Activated CD8-positive, alpha-beta memory T cell treated with anti-CD3 and anti-CD28 coated beads, Interleukin-2, amount 50 U/mL, for 24 hours (primary cell): Measurements from ENCODE around the gene NR2E1.

Experiments
- DNase-seq: peaks from one replicate; pipeline ENCODE4 v3.0.0-alpha.2; 2020; ENCODE audit errors: extremely low read depth

Gene NR2E1

DNA sequence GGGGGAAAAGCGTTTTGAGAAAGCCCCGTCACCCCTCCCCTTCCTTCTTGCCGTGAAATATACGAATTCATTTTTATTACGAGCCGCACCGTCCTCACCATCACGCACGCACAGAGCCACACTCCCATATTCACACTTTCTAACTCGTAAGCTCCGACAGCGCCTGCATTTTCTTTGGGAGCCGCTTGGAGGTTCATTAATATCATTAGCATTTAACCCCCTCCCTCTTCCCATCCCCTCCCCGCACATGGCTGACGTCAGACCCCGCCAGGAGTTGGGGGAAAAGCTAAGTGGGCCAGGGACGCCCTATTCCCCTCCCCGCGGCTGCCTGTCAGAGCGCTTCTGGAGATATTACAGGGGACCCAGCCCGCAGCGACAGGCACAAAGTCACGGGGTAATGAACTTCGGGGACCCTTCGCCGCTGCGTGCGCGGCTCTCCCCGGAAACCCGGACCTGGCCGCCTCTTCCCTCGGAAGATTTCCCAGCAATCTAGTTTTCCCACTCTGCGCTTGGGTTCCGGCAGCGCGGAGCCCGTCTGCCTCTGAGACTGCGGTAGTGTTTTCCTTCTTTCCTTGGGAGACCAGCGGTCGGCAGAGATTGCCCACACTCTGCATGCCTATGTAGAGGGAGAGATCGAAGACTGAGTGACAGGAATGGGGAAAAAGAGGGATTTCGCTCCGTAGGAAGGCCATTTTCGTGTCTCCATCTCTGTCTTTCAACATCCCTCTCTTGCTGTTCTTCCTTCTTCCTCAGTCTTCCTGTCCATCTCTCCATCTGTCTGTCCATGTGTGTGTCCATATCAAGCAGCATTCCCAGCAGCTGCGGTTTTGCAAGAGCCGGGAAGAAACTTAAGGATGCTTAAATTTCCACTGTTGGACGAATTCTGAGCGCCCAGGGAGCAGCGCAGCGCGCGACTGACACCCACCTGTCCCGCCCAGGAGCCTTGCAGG lies at the start of gene NR2E1:
NR2E1 (plus strand) TSS at position 309 of the 950 bp plus-strand sequence. CDS start 744 bp downstream, outside the sequence.
- no peak for DNase-seq

DNA sequence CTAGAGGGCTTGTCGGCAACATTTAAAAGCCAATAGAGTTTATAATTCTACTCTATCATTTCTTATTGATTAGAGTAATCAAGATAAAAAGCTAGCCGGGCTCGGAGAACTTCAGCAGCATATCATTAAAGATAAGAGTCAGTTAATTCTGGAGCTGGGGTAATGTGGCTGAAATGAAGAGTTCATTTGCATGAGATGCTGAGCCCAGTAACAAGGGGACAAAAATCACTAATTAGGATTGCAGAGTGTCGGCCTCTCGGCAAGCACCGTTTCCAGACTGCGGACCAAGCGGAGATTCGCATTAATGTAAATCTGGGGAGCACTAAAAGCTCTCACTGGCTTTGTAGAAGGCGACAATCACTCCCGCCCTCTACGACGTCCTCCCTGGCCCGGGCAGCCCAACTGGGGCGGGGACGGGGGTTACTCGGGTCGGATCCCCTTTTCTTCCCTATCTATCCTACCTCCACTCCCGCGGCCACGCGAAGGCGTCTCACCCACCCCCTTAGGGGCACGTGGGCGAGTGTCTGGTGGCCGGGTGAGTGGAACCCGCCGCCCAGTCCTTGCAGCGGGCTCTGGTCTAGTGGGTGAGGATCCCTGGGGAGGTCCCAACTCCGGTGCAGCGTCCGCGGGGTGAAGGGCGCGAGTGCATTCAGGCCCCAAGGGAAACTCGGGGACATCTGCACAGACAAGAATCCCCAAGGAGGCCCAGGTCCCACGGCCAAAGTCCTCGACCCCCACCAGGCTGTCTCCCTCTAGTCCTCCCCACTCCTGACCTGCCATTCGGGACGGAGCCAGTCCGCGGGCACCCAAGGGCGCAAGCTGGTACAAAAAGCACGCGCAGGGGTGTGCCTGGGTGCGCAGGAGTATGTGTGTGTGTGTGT lies 49.0 kb upstream of the NR2E1 start:
- DNase-seq, result no peak

DNA sequence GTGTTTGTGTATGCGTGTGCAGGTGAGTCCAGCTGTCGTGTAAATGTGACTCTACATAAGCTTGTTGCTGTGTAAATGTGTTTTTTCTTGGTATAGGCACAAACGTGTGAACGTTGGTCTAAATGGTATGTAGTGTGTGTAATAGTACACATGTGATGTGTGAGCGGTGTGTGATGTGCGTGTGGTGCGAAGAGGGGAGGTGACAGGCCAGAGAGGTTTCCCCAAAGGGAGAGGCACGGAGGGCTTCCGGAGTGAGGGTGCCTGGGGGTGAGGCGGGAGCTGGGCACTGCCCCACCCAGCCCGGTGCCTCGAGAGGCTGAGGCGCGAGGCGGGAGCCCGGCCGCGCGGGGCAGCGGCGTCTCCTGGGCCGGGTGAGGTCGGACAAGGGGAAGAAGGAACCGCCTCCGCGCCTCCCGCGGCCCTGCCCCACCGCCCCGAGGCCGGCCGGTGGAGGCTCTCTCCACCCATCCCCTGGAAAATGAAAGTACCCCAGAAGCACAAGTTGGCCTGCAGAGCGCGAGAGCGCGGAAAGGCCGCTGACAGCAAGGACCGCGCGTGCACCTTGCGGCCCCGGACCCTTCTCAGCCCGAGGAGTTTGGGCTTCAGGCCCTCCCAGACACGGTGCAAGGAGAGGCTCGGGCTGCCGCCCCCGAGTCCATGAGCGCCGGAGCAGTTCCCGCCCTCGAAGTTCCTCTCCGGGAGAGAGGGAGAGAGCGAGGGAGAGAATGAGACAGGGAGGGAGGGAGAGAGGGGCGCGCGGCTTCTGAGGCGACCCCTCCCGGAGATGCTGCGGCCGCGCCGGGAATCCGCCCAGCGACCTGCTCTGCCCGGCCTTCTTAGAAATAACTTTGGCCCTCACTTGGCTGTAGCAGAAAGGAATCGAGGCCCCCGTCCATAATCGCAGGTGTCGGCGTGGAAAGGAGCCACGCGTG lies 48.1 kb upstream of the NR2E1 start:
- DNase-seq, result no peak

DNA sequence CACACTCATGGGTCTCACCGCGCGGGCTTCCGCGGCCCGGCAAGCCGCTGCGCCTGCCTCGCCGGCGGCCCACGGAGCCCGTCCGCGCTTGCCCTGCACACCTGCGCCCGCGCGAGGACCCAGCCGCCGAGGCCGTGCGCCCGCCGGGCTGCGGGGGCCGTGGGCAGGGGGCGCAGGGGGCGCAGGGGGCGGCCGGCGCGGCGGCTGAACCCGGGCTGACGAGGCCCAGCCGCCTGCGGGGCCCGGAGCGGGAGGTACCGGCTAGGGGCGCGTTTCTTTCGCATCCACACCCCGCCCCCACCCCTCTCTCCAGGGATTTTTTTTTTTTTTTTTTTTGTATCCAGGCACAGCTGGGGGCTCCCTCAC lies 47.5 kb upstream of the NR2E1 start:
- DNase-seq, result no peak

DNA sequence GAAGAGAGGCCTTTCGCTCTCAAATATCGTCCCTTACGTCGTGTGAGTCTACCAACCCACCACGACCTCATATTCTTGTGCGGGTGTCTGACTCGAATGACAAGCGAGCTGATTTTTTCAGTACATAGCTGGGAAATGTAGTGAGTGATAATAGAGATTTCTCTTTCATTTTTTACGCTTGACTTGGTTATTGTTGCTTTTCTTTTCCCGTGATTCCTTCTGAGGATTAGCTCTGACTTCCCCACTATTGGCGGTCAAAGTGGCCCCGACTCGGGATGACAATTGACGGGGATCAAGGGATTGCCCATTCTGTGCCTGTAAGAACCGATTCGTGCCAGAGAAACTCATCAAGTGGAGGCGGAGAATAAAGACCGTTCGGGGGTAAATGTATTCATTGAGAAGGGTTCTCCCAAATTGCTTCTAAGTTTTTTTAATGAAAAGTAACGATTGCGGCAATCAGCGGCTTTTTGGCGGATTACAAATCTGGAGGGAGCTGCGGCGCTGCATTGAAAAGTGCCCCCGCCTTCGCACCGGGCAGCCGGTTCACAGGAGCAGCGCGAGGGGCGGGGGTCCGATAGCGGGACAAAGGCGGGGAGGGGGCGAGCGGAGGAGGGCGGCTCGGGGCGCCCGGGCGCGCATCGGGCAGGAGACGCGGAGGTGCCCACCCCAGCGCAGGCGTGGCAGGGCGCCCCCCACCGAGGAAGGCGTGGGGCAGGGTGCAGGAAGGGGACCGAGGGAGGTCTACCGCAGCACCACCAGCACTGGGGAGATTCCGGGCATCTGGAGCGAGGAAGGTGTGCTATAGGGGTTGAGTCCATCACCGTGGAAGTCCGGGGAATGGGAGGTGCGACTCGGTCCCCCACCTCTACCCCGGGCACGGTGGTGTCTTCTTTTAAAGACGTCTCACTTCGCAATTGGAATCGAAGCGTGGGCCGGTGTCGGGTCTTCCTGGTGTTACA lies 46.7 kb upstream of the NR2E1 start:
- DNase-seq, result no peak

DNA sequence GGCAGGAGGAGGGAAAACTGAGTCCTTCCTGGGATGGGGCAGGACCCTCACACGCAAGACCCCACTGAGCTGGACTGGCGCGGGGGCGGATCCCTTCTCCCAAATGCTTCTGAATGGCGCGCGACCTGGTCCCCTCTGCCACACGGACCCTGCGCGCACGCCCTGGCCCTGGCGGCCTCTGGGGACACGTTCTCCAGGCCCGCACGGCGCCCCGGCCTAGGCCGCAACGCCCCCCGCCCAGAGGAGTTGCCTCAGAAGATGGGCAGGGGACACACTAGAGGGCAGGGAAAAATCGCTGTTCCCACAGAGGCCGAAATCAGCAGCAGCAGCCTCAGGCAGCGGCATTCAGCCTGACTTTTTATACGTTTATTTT lies 46.1 kb upstream of the NR2E1 start:
- no peak for DNase-seq

DNA sequence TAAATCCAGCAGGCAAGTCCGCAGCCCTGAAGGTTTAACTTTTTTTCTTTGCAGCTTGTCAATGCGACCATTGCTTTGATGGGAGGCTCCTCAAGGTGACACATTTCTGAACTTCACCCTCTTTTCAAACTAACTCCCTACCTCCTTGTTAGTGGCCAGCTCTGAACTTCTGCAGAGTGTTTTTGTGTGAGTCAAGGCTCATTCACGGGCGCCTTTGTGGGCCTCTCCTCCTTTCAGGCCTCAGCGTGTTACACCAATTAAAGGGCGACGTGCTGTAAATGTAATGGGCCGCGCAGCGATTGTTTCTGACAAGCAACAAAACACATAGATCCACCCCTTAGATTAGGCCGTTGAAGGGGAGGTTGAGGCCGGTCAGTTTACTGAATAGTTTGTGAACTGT lies 45.5 kb upstream of the NR2E1 start:
- DNase-seq, result no peak

DNA sequence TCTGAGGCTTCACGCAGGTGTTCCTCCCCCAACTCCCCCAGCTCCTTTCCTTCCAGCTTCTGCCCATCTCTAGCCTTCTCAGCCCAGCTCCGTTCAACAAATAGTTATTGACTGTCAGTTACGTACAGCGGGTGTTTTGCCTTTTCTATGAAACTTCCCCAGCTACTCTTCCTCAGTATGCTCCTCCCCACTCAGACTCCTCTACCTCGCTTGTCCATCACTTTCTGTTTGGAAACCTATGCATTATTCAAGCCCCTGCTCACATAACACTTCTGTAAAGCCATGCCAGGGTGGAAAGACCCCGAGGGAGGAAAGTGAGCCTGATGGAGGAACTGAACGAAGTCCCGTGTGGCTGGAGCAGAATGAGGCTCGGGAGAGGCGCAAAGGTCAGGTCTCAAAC lies 44.2 kb upstream of the NR2E1 start:
- no peak for DNase-seq

DNA sequence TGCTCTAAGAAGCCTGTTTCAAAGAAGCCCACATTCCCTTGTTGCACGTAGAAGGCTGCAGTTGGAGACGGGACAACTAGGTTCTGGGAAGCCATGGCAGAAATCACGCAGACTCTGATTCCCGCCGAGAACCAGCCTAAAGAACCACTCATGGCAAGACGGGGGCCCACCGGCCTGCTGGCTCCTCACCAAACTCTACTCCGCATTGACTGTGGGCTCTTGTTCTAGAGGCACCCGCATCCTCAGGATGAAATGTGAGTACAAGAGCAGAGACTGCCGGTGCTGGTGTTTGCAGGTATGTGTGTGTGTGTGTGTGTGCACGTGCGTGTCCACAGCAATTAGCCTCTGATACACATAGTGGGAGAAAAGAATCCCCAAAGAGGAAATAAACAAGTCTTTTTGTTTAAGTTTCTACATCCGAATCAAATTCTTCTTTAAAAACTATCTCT lies 42.3 kb upstream of the NR2E1 start:
- no peak for DNase-seq

DNA sequence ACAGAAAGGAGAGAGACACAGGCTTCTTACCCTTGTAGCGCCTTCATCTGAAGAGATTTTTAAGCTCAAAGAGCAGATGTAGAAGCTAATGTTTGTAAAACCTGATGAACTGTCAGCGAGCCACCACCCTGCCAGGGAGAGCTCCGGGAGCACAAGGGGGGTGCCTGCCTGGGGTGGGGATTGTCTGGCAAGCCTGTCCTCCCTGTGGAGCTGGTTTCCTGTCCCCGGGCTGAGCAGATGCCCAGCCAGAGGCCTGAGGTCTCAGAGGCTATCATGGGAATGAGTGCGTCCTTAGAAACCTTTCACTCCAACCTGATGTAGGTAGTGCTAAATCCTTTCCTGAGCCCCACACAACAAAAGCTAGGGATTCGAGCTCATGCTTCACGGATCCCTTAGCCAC lies 41.9 kb upstream of the NR2E1 start:
- DNase-seq, result no peak

DNA sequence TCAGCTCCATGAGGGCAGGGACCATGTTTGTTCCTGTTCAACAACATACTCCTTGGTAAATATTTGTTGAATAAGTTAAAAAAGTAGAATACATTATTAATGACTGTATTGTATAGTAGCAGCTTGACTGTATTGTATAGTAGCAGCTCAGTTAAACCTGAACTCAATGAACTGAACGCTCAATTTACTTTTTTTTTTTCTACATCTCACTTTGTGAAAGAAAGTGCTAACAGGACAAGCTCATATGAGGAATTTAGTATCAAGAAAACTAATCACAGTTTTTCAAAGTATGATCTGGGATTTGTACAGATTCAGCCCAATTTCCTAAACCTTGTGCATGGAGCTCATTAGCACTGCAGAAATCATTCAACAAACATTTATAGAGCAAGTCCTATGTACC lies 38.8 kb upstream of the NR2E1 start:
- DNase-seq, result no peak

DNA sequence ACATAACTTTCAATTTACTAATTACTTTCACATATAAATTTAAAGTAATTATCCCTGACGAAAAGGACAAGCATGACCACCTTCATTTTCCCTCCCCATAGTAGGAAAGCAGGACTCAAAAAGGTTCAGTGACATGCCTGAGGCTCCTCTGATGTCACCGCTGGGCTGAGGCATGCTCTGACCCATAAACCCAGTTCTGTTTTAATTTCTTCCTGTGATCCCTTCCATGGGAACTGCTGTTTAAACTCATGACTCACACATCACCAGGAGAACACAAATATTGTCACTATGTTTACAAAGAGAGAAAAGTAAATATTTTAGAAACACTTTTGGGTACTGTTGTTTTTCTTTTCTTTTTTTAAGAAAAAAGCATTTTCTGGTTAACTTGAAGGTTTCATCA lies 38.0 kb upstream of the NR2E1 start:
- no peak for DNase-seq

DNA sequence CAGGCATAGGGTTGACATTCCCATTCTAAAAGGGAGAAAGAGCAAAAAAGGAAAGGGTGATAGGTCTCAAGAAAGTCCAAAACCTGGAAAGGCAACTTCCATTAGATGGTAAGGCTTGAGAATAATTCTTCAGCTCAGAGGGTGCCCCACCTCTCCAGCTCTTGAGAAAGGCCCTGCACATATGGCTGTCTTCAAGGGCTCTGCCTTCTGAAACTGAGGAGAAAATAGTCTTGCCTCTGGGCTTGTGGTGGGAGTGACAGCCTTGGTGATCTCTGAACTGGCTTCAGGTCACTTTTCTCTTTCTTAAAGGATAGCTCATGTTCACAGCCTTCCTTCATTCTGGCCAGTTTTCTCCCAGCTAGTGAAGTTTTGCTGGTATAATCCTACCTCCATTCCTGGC lies 35.6 kb upstream of the NR2E1 start:
- no peak for DNase-seq

DNA sequence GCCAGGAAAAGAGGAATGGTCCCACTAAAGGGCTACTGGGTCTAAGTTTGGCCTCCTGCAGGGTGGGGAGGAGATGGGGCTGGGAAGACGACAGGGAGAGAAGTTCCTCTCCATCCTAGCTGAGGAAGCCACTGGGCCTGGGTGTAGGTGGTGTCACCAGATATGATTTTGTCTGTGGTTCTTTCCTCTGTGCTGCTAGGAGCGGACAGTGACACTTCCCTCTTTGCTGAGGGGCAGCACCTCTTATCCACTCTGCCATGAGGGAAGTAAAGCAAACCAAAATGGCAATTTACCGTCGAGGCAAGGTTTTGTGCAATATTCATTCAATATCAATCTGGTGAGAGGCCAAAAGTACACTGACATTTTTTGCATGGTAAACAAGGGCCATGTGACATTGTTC lies 33.0 kb upstream of the NR2E1 start:
- no peak for DNase-seq

DNA sequence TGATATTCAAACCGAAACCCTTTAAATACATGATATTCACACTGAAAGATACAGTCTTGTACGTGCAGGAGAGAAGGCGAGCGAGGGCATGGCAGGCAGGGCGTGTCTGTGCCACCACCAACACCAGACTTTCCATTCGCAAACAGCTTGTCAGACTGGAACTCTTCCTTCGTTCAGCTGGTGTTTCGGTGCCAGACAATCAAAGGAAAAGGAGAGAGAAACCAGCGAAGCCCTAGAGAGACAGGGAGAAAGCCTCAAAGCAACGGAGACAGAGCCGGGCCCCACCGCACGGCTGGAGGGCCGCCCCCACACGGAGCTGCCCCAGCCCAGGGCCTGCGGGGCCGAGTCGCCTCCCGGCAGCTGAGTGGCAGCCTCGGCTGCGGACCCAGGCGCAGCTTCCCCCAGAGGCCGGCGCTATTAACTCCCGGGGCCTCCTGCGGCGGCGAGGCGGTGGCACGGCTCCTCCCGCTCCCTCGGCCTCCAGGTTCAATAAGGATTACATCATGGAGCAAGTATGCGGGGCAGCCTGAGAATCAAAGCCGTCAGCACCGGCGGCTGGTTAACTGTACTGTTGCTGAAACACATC lies 32.1 kb upstream of the NR2E1 start:
- no peak for DNase-seq

DNA sequence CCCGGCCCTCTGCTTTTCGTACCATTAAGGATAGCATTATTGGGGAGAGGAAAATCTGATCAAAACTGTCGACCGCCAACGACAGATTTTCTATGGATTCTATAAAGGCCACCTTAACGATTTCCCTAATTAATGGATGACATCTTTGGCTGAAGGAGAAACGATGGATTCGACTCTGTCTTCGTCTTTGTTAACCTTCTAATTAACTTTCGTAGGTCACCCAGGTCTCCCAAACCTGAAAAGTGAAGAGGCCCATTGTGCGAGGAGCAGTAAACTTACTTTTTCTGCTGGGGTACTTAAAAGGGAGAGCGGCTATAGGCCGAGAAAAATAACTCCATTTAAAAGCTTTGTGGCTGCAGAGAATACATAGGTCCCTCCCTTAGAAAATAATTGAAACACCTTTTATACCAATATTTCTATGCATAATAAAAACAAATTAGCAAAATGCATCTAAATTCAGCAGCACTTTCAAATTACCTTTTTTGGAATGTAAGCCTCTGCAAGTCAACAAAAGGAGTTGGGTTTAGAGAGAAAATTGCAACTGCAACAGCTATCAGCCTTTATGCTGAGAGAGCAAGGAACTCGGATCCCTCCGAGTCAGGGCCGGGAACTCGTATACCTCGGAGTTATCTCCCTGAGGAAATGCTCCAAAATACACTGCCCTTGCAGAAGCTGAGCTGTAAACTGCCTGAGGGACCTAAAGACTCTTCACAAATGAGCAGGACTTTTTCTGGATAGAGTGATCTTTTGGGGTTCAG lies 31.4 kb upstream of the NR2E1 start:
- DNase-seq, result no peak

DNA sequence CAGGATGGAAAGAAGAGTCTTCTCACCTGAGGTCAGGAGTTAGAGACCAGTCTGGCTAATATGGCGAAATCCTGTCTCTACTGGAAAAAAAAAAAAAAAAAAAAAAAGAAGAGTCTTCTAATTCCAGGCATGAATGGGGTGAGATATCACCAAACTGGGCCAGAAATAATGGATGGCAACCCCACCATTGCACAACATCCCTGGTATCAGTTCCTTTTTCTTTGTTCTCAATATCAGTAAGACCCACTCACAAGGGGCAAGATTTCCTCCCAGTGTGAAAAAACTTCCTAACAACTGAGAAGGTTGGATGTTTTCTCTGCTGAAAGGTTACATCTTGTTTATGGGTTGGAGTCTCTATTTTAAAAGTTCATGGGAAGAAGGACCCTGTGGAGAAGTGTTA lies 23.6 kb upstream of the NR2E1 start:
- no peak for DNase-seq

DNA sequence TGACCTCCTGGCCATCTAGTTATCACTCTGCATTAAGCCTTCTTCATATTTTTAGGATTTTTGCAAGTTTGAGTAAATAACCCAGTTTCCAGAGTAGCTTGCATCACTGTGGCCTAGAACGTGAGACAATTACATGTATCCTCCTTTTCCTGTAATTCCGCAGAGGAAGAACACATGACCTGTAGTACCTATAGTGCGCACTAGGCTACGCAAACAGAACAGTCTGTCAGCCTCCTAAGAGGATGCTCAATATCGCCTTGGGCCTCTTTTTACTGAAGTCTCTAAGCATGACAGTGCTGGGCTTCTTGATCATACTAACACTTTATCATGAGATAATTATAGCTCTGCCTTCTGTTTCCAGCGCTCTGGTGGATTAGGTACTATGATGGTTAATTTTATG lies 20.2 kb upstream of the NR2E1 start:
- DNase-seq, result no peak

DNA sequence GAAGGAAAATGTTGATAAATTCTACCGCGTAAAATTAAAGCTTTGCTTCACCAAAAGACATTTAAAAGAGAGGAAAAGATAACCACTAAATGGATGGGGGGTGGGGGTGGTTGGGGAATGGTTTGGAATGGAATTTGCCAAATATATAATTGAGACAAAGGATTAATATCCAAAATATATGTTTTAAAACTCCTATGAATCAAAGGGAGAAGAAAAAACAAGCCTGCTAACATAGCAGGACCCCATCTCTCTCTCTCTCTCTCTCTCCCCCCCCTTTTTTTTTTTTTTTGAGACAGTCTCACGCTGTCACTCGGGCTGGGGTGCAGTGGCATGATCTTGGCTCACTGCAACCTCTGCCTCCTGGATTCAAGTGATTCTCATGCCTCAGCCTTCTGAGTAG lies 13.4 kb upstream of the NR2E1 start:
- no peak for DNase-seq
